HG03095 (cell line): ENCODE results near the gene LRRC8B.
"Not testable (repeated sequence)": the region's sequence is repeated elsewhere in the genome, so short reads cannot be mapped to it uniquely, and the experiment has no call there.

Experiments
- ATAC-seq: cut with Tn5 transposase; IDR thresholded peaks from one replicate; pipeline ENCODE4 v1.9.1; 2021; ENCODE audit warnings: moderate library complexity; ENCODE audit not compliant: unreplicated experiment

The LRRC8B gene

GRCh38 chr1:89629600-89629999 is 105.0 kb downstream of the LRRC8B start:
- not testable (repeated sequence) for ATAC-seq

GRCh38 chr1:89630048-89630447 is 105.4 kb downstream of the LRRC8B start:
- no peak for ATAC-seq

- no peak for ATAC-seq
These were observed 107.4 kb downstream of the LRRC8B start for GRCh38 chr1:89631816-89632656.

GRCh38 chr1:89632657-89633247 is 108.1 kb downstream of the LRRC8B start, which contains the start of gene LRRC8C:
Gene LRRC8C, plus strand, starts transcription at chr1:89633120. Its CDS starts 53,354 bp downstream, at chr1:89686474.
- ATAC-seq = peak; percentile 82

GRCh38 chr1:89633248-89633799 is 108.7 kb downstream of the LRRC8B start:
- ATAC-seq = peak; percentile 35

GRCh38 chr1:89633800-89634625 is 109.4 kb downstream of the LRRC8B start:
- ATAC-seq = no peak

GRCh38 chr1:89635825-89636815 is 111.5 kb downstream of the LRRC8B start:
- no peak for ATAC-seq

- ATAC-seq = no peak
These were observed 112.9 kb downstream of the LRRC8B start for GRCh38 chr1:89637496-89637895.

GRCh38 chr1:89640440-89640839 is 115.8 kb downstream of the LRRC8B start:
- no peak for ATAC-seq

- ATAC-seq = no peak
These were observed 117.2 kb downstream of the LRRC8B start for GRCh38 chr1:89641781-89642180.

- no peak for ATAC-seq
These were observed 118.9 kb downstream of the LRRC8B start for GRCh38 chr1:89643577-89643976.

- no peak for ATAC-seq
These were observed 119.6 kb downstream of the LRRC8B start for GRCh38 chr1:89644119-89644814.

GRCh38 chr1:89646259-89646658 is 121.6 kb downstream of the LRRC8B start:
- no peak for ATAC-seq
